Endothelial cell of umbilical vein (primary cell): ENCODE results near the gene GPR161.

Experiments used
- CTCF ChIP-seq, 2 donors: IDR thresholded peaks; 1 replicate in 1 of 2; 2 replicates in 1 of 2; pipeline ENCODE4 v1.5.1; 2011; ENCODE audit warnings: low read length in 2 of 2, mild to moderate bottlenecking in 2 of 2, moderate library complexity in 2 of 2, control low read depth in 1 of 2, inconsistent platforms in 1 of 2, low read depth in 1 of 2; ENCODE audit not compliant: insufficient read depth in 1 of 2; ENCODE audit errors: extremely low read depth in 1 of 2
- FOS ChIP-seq: IDR thresholded peaks from 2 replicates; pipeline ENCODE4 v1.6.1; 2011; ENCODE audit warnings: mild to moderate bottlenecking, low read length, moderate library complexity, borderline replicate concordance; ENCODE audit not compliant: insufficient read depth
- POLR2AphosphoS5 ChIP-seq: IDR thresholded peaks from 2 replicates; pipeline ENCODE4 v1.6.1; 2012; ENCODE audit warnings: low read depth, mild to moderate bottlenecking, control low read depth, low read length, moderate library complexity; ENCODE audit not compliant: insufficient read depth

GRCh38 chr1:168096296-168097165 lies 40.2 kb downstream of the GPR161 start:
- TF ChIP-seq POLR2AphosphoS5 (no peak), FOS (no peak), CTCF (IDR thresholded peaks at IDR 0.05; ENCODE audit: extremely low read depth in 1 of 2, insufficient read depth in 1 of 2, low read depth in 1 of 2, low read length in 2 of 2) (no peak)
